B cell (primary cell): ENCODE measurements around the gene ZMYND8. TPM values are rescaled to one million over a fixed set of nuclear protein-coding genes. Genes with fewer than 3 reads are reported as not detected.

Experiments used
- ATAC-seq: fragments of 200-7000 bp; cut with Tn5 transposase; one replicate; pipeline ENCODE4 v1.10.0; 2021; ENCODE audit warnings: low read depth, mild to moderate bottlenecking, moderate number of reproducible peaks, moderate library complexity
- CTCF ChIA-PET: fragments of 350-600 bp; sonication (Branson Sonifier 250); formaldehyde crosslinking; loops from one replicate; lab custom pipeline; 2021; ENCODE audit warnings: antibody characterized with exemption, inconsistent platforms; lab: Charles Lee
- POLR2A ChIA-PET: fragments of 350-600 bp; sonication (Branson Sonifier 250); formaldehyde crosslinking; loops from one replicate; lab custom pipeline; 2021; ENCODE audit warnings: antibody characterized with exemption; lab: Charles Lee
- DNase-seq: peaks from one replicate; pipeline ENCODE4 v3.0.0; 2013
- H2AFZ ChIP-seq: 2 replicates; pipeline ENCODE4 v1.6.1; 2012; ENCODE audit warnings: mild to moderate bottlenecking, low read depth, low read length; ENCODE audit not compliant: insufficient read depth, poor library complexity, severe bottlenecking
- H3K27ac ChIP-seq, 2 donors: 1 replicate in 1 of 2; 2 replicates in 1 of 2; pipeline ENCODE4 v1.5.1; 2012 to 2013; ENCODE audit warnings: low read length in 2 of 2, mild to moderate bottlenecking in 2 of 2, moderate library complexity in 1 of 2
- H3K27me3 ChIP-seq, 4 experiments: fragments of 200-600 bp in 1 of 4; sonication (generic) in 1 of 4; replicated peaks in 1 of 4; 1 replicate in 2 of 4; 2 replicates in 2 of 4; pipeline versions ENCODE4 v1.6.1 to v1.7.0; 2013 to 2016; ENCODE audit warnings: low read length in 3 of 4, mild to moderate bottlenecking in 2 of 4, mixed read lengths in 1 of 4, moderate library complexity in 1 of 4; ENCODE audit not compliant: insufficient read depth in 4 of 4, control insufficient read depth in 3 of 4; ENCODE audit errors: control extremely low read depth in 1 of 4
- H3K36me3 ChIP-seq, 2 experiments: replicated peaks in 1 of 2; 1 replicate in 1 of 2; 2 replicates in 1 of 2; pipeline versions ENCODE4 v1.6.1 to v1.7.1; 2013; ENCODE audit warnings: low read length in 1 of 2; ENCODE audit not compliant: insufficient read depth in 2 of 2, control insufficient read depth in 1 of 2; ENCODE audit errors: control extremely low read depth in 1 of 2, extremely low read depth in 1 of 2
- H3K4me1 ChIP-seq, 2 donors: fragments of 200-600 bp in 1 of 2; sonication (generic) in 1 of 2; 1 replicate in 1 of 2; 2 replicates in 1 of 2; pipeline versions ENCODE4 v1.5.1 to v1.6.1; 2013 to 2017; ENCODE audit warnings: low read length in 2 of 2; ENCODE audit not compliant: control insufficient read depth in 2 of 2, insufficient read depth in 2 of 2
- H3K4me2 ChIP-seq: replicated peaks from 2 replicates; pipeline ENCODE3; 2012; ENCODE audit warnings: mild to moderate bottlenecking, low read depth, low read length; ENCODE audit not compliant: poor library complexity, severe bottlenecking
- H3K4me3 ChIP-seq, 5 experiments: fragments of 200-600 bp in 1 of 5; sonication (generic) in 1 of 5; 1 replicate in 3 of 5; 2 replicates in 2 of 5; pipeline versions ENCODE4 v1.5.1 to v1.7.0; 2011 to 2016; ENCODE audit warnings: low read length in 4 of 5, mild to moderate bottlenecking in 4 of 5, low read depth in 2 of 5, control low read depth in 1 of 5, moderate library complexity in 1 of 5; ENCODE audit not compliant: insufficient read depth in 1 of 5; ENCODE audit errors: control extremely low read depth in 1 of 5, extremely low read depth in 1 of 5
- H3K79me2 ChIP-seq: fragments of 200-600 bp; sonication (generic); one replicate; pipeline ENCODE4 v1.6.0; 2016; ENCODE audit warnings: low read length; ENCODE audit not compliant: control insufficient read depth, insufficient read depth
- H3K9ac ChIP-seq: fragments of 200-600 bp; sonication (generic); 2 replicates; pipeline ENCODE4 v1.6.1; 2017; ENCODE audit warnings: mild to moderate bottlenecking, low read length, moderate library complexity
- H3K9me3 ChIP-seq, 3 donors: one replicate each; pipeline versions ENCODE4 v1.6.1 to v1.7.1; 2013; ENCODE audit warnings: low read length in 2 of 3; ENCODE audit not compliant: control insufficient read depth in 2 of 3, insufficient read depth in 1 of 3; ENCODE audit errors: control extremely low read depth in 1 of 3
- H4K20me1 ChIP-seq: 2 replicates; pipeline ENCODE4 v1.6.0; 2012; ENCODE audit warnings: mild to moderate bottlenecking, low read length; ENCODE audit not compliant: insufficient read depth, control insufficient read depth, poor library complexity, severe bottlenecking
- H3K27ac Mint-ChIP-seq: one replicate; pipeline ENCODE4 v1.8.0; 2021; ENCODE audit warnings: mixed read lengths
- H3K27me3 Mint-ChIP-seq: one replicate; pipeline ENCODE4 v1.8.0; 2021; ENCODE audit warnings: mixed read lengths
- H3K4me1 Mint-ChIP-seq: one replicate; pipeline ENCODE4 v1.8.0; 2021; ENCODE audit warnings: mixed read lengths
- H3K4me3 Mint-ChIP-seq: one replicate; pipeline ENCODE4 v1.8.0; 2021; ENCODE audit warnings: mixed read lengths
- H3K9me3 Mint-ChIP-seq: one replicate; pipeline ENCODE4 v1.8.0; 2022; ENCODE audit warnings: mixed read lengths; ENCODE audit not compliant: insufficient read depth
- EZH2 ChIP-seq: IDR thresholded peaks from 2 replicates; pipeline ENCODE4 v1.6.1; 2012; ENCODE audit warnings: borderline replicate concordance, low read depth, mild to moderate bottlenecking, moderate library complexity, low read length; ENCODE audit not compliant: insufficient read depth, poor library complexity, severe bottlenecking
- WGBS: methylation state at CpG from one replicate; pipeline ENCODE4 v1.1.5; 2013; ENCODE audit warnings: missing lambda C conversion rate; ENCODE audit not compliant: insufficient coverage; 5-methylcytosine and 5-hydroxymethylcytosine counted together
- intact Hi-C: fragments of 100-400 bp; cut with micrococcal nuclease; formaldehyde crosslinking; loops from one replicate; pipeline ENCODE4 v1.10.0; 2022
- polyA plus RNA-seq: library from polyadenylated mRNA; depleted of rRNA; stranded (reverse); fragments of >200 nt; gene quantifications from 2 replicates; pipeline ENCODE4 v1.2.3, GENCODE V29; 2012
- total RNA-seq, 2 donors: library from RNA; stranded (reverse); fragments of 120-200 nt in 1 of 2; gene quantifications; 1 replicate in 1 of 2; 2 replicates in 1 of 2; pipeline versions ENCODE4 v1.2.3 to v1.2.4, GENCODE V29; 2013 to 2022
- TF ChIP-seq, protein P1 (sequence below): fragments of 200-600 bp; IDR thresholded peaks from one replicate; pipeline ENCODE4 v1.8.0; 2022; ENCODE audit warnings: antibody characterized with exemption, mild to moderate bottlenecking

ZMYND8 gene
- total and polyA plus RNA-seq, 2 donors (not counting 1 experiment from before 2014, with no cell fraction given), result 20.3 to 67.2 TPM

DNA sequence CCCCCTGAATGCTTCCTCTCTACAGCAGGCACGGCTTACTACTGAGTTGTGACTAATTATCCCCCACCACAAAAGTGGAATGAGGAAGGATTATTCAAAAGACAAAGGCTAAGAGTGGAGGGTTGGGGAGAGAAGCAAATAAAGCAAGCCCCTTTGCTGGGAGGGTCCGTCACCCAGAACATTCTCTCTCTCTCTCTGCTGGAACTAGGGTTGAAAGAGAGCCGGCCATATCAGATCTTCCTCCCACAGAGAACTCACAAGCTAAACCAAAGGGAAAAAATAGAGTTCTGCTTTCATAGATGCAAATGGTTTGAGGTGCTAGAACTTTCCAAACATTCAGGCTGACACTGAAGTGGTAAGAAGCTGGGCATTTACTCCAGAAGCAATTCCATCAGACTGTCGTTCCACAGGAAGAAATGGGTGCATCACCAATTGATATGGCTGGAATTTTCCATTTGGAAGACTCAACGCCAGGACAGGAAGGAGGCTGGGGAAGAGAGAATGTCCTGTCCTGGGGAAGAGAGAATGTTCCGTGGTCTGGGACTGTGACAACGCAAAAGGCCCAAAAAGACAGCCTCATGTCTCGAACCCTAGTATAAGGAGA lies 7.9 kb downstream of the ZMYND8 start:
- peak overlapping the region; percentile 44 for H2AFZ ChIP-seq
- Mint-ChIP-seq H3K9me3 (no peaks in the 10 kb centered on the region), H3K27me3 (no peaks in the 10 kb centered on the region), H3K27ac (no peak overlapping the region), H3K4me3 (no peak overlapping the region), H3K4me1 (peaks cover 7% of the 10 kb centered on the region)
- CTCF ChIA-PET, result interaction anchor here (1.0 to 7.5 kb wide), 4 partner anchors 8 to 75 kb away, joined by 6 to 56 read pairs (median 34); partner anchors contain the start of gene ZMYND8
- peaks cover 0 to 20% of the 10 kb centered on the region in 2 experiments for H3K36me3 ChIP-seq
- peaks cover 72 to 77% of the 10 kb centered on the region in 2 donors for H3K4me1 ChIP-seq
- intact Hi-C loops, result loop anchor here (2.0 to 5.0 kb wide), 3 partner anchors 14 to 86 kb away; no protein-coding TSS in a partner anchor
- no peaks in the 10 kb centered on the region for H3K27me3 ChIP-seq
- H3K9me3 ChIP-seq, result no peaks in the 10 kb centered on the region
- peak; percentile 35 for DNase-seq
- H3K27ac ChIP-seq, result peak overlapping the region; percentile 62 to 90
- H4K20me1 ChIP-seq, result peaks cover 21% of the 10 kb centered on the region
- peak overlapping the region; percentile 36 for H3K9ac ChIP-seq
- TF ChIP-seq EZH2, result no peak
- TF ChIP-seq, protein P1, sequence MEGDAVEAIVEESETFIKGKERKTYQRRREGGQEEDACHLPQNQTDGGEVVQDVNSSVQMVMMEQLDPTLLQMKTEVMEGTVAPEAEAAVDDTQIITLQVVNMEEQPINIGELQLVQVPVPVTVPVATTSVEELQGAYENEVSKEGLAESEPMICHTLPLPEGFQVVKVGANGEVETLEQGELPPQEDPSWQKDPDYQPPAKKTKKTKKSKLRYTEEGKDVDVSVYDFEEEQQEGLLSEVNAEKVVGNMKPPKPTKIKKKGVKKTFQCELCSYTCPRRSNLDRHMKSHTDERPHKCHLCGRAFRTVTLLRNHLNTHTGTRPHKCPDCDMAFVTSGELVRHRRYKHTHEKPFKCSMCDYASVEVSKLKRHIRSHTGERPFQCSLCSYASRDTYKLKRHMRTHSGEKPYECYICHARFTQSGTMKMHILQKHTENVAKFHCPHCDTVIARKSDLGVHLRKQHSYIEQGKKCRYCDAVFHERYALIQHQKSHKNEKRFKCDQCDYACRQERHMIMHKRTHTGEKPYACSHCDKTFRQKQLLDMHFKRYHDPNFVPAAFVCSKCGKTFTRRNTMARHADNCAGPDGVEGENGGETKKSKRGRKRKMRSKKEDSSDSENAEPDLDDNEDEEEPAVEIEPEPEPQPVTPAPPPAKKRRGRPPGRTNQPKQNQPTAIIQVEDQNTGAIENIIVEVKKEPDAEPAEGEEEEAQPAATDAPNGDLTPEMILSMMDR, result no peak
- ATAC-seq, result peak; percentile 19
- WGBS, result 67% methylated on average over 5 of the region's 8 CpGs
- POLR2A ChIA-PET, result interaction anchor here (0.6 to 1.5 kb wide), 2 partner anchors 10 to 137 kb away, joined by 3 to 6 read pairs; no protein-coding TSS in a partner anchor
- H3K4me2 ChIP-seq, result peak overlapping the region; percentile 85
- peaks cover 100% of the 10 kb centered on the region for H3K79me2 ChIP-seq
- H3K4me3 ChIP-seq, result peak overlapping the region in 2 of 5 experiments; percentile 11 to 20
